Measurements from ENCODE around the gene ARID3B. TPM values are rescaled to one million over a fixed set of nuclear protein-coding genes. Genes with fewer than 3 reads are reported as not detected.

ARID3B gene
- polyA plus RNA-seq, 1 of the 3 experiments (the other 2 are of a cell fraction) = 3.0 TPM

DNA sequence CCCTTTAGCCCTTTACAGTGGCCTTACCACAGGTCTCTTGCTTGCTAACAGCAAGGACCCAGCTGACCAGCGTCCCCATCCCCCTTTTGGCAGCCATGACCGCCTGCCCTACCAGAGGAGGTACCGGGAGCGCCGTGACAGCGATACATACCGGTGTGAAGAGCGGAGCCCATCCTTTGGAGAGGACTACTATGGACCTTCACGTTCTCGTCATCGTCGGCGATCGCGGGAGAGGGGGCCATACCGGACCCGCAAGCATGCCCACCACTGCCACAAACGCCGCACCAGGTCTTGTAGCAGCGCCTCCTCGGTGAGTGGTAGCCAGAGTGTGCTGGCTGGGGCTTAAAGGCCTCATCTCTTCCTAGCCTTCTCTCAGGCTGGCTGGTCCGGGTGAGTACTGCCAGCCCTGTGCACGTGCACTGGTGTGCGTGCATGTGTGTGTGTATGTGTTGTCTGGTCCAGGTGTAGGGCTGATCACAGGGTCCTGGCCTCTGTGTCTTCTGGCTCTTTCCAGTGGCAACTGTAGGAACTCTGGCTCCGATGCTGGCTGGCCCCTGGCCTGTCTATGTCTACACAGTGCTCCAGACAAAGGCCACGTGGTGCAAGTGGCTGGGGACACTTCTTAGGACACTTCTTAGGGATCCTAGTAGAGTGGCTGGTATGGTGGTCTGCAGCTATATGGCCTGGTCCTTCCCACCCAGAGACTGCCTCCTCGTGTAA is 79.1 kb downstream of the ARID3B start:
- Histone ChIP-seq H3F3A (replicated peaks; ENCODE audit: insufficient read depth) (peaks cover 13% of the 10 kb centered on the region), H3K9me2 (no peaks in the 10 kb centered on the region), H4K20me1 (ENCODE audit: insufficient read depth) (peaks cover 83% of the 10 kb centered on the region), H2AFZ (ENCODE audit: low read depth) (no peak overlapping the region), H3K36me3 (replicated peaks in 1 of 2; ENCODE audit: control insufficient read depth in 1 of 2, insufficient read depth in 2 of 2, low read length in 1 of 2) (peaks cover 28 to 67% of the 10 kb centered on the region in 2 experiments), H3K4me3 (ENCODE audit: low read depth in 2 of 2, low read length in 1 of 2) (no peak overlapping the region), H3K9me3 (no peaks in the 10 kb centered on the region), H3K9ac (no peak overlapping the region), H3K4me1 (ENCODE audit: control insufficient read depth in 1 of 2, insufficient read depth in 2 of 2, low read depth in 1 of 2, low read length in 1 of 2) (peaks cover 0 to 24% of the 10 kb centered on the region in 2 experiments; a peak in 2 of 4 replicates), H3K4me2 (no peak overlapping the region), H3K27me3 (ENCODE audit: insufficient read depth) (no peaks in the 10 kb centered on the region), H3K79me2 (ENCODE audit: insufficient read depth) (peaks cover 81% of the 10 kb centered on the region), H3K27ac (ENCODE audit: low read depth in 2 of 2, low read length in 1 of 2) (no peak overlapping the region; a peak in 1 of 4 replicates)
- POLR2A ChIA-PET = no interaction called here
- CTCF ChIA-PET = interaction anchor here (0.7 to 39.4 kb wide), 5 partner anchors 15 to 247 kb away, joined by 4 to 1109 read pairs (median 5); partner anchors contain the start of gene CSK
- WGBS (ENCODE audit: low lambda C conversion rate) = 95% methylated on average over 21 of the region's 27 CpGs
- TF ChIP-seq MEF2A (IDR thresholded peaks at IDR 0.05; ENCODE audit: borderline replicate concordance, low read depth) (no peak), TCF12 (IDR thresholded peaks at IDR 0.05) (no peak), RAD21 (IDR thresholded peaks at IDR 0.05; ENCODE audit: low read length) (no peak), FOXJ3 (CRISPR knock-in tag; IDR thresholded peaks at IDR 0.05) (no peak), ELF1 (IDR thresholded peaks at IDR 0.05) (no peak), SMC3 (IDR thresholded peaks at IDR 0.05; ENCODE audit: low read depth, low read length) (no peak), RCOR1 (IDR thresholded peaks at IDR 0.05; ENCODE audit: low read length) (no peak), FOXM1 (IDR thresholded peaks at IDR 0.05; ENCODE audit: low read depth) (no peak), NRF1 (IDR thresholded peaks at IDR 0.05; ENCODE audit: low read depth, low read length) (no peak)
- TF ChIP-seq, protein P1, sequence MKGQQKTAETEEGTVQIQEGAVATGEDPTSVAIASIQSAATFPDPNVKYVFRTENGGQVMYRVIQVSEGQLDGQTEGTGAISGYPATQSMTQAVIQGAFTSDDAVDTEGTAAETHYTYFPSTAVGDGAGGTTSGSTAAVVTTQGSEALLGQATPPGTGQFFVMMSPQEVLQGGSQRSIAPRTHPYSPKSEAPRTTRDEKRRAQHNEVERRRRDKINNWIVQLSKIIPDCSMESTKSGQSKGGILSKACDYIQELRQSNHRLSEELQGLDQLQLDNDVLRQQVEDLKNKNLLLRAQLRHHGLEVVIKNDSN (IDR thresholded peaks at IDR 0.05; ENCODE audit: borderline replicate concordance, low read depth) = no peak
- TF ChIP-seq, protein P2, sequence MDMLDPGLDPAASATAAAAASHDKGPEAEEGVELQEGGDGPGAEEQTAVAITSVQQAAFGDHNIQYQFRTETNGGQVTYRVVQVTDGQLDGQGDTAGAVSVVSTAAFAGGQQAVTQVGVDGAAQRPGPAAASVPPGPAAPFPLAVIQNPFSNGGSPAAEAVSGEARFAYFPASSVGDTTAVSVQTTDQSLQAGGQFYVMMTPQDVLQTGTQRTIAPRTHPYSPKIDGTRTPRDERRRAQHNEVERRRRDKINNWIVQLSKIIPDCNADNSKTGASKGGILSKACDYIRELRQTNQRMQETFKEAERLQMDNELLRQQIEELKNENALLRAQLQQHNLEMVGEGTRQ (IDR thresholded peaks at IDR 0.05; ENCODE audit: borderline replicate concordance, low read depth, low read length) = no peak
- TF ChIP-seq, protein P3, sequence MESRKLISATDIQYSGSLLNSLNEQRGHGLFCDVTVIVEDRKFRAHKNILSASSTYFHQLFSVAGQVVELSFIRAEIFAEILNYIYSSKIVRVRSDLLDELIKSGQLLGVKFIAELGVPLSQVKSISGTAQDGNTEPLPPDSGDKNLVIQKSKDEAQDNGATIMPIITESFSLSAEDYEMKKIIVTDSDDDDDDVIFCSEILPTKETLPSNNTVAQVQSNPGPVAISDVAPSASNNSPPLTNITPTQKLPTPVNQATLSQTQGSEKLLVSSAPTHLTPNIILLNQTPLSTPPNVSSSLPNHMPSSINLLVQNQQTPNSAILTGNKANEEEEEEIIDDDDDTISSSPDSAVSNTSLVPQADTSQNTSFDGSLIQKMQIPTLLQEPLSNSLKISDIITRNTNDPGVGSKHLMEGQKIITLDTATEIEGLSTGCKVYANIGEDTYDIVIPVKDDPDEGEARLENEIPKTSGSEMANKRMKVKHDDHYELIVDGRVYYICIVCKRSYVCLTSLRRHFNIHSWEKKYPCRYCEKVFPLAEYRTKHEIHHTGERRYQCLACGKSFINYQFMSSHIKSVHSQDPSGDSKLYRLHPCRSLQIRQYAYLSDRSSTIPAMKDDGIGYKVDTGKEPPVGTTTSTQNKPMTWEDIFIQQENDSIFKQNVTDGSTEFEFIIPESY (IDR thresholded peaks at IDR 0.05; ENCODE audit: borderline replicate concordance, low read depth) = no peak
- TF ChIP-seq, protein P4, sequence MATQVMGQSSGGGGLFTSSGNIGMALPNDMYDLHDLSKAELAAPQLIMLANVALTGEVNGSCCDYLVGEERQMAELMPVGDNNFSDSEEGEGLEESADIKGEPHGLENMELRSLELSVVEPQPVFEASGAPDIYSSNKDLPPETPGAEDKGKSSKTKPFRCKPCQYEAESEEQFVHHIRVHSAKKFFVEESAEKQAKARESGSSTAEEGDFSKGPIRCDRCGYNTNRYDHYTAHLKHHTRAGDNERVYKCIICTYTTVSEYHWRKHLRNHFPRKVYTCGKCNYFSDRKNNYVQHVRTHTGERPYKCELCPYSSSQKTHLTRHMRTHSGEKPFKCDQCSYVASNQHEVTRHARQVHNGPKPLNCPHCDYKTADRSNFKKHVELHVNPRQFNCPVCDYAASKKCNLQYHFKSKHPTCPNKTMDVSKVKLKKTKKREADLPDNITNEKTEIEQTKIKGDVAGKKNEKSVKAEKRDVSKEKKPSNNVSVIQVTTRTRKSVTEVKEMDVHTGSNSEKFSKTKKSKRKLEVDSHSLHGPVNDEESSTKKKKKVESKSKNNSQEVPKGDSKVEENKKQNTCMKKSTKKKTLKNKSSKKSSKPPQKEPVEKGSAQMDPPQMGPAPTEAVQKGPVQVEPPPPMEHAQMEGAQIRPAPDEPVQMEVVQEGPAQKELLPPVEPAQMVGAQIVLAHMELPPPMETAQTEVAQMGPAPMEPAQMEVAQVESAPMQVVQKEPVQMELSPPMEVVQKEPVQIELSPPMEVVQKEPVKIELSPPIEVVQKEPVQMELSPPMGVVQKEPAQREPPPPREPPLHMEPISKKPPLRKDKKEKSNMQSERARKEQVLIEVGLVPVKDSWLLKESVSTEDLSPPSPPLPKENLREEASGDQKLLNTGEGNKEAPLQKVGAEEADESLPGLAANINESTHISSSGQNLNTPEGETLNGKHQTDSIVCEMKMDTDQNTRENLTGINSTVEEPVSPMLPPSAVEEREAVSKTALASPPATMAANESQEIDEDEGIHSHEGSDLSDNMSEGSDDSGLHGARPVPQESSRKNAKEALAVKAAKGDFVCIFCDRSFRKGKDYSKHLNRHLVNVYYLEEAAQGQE (IDR thresholded peaks at IDR 0.05; ENCODE audit: low read depth, low read length) = no peak
- DNase-seq = no peak

Data from SK-N-SH (cell line).